Measurements from ENCODE around the gene PRDX1. TPM values are rescaled to one million over a fixed set of nuclear protein-coding genes. Genes with fewer than 3 reads are reported as not detected.

PRDX1 gene
- polyA plus RNA-seq, 2 of the 4 experiments (the other 2 are of a cell fraction) = 2,391 to 2,709 TPM

DNA sequence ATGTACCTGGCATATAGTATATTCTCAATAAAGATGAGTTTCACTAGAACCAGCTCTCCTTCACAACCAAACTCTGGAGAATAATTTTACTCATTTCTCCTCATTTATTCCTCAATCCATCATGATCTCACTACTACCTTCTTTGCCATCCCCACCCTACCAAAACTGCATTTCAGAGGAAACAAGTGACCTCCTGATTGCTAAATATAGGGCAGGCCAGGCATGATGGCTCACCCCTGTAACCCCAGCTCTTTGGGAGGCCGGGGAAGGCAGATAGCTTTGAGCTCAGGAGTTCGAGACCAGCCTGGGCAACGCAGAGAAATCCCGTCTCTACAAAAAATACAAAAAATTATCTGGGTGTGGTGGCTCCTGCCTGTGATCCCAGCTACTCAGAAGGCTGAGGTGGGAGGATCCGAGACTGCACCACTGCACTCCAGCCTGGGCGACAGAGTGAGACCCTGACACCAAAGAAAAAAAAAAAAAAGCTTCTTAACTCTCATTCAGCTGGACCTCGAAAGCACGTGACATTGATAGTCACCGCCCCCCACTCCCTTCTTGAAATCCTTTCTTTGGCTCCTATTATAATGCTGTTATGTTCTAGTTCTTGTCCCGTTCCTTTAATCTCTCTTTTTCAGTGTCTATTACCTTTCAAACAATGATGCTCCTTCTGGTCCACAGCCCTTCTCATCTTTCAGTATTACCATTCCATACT is 32.9 kb downstream of the PRDX1 start (continued):
- no peak for TF ChIP-seq NFE2L2 (conservative IDR thresholded peaks at IDR 0.05; ENCODE audit: low read length)

DNA sequence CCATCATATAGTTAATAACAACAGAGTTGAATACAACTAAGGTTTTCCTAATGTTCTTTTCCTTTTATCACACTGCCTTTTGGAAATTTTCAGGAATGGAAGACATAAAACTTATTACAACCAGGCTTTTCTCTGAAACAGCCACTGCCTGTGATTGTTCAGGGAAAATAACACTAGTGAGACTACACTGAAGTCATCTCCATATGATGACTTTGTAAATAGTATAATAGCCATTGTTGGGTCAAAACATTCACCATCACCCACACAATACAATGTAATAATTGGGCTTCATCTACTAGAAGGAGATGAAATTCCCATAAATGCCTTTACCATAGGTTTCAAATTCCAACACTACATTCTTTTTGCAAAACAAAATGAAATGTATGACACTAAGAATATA is 35.7 kb downstream of the PRDX1 start:
- ChIA-PET POLR2A (no interaction called here), CTCF (interaction anchor here (0.8 kb wide), 1 partner anchor 472 kb away, joined by 3 read pairs; no protein-coding TSS in a partner anchor)
- TF ChIP-seq NFE2L2 (conservative IDR thresholded peaks at IDR 0.05; ENCODE audit: low read length) = no peak
- FAIRE-seq = no peak
- Histone ChIP-seq H3K4me1 (no peaks in the 10 kb centered on the region), H3K27ac (no peak overlapping the region), H3K4me3 (no peak overlapping the region), H3K4me2 (no peak overlapping the region), H3K9me3 (no peaks in the 10 kb centered on the region)
- no peak for DNase-seq (ENCODE audit: low read depth in 1 of 2, low spot score in 1 of 2)
- ATAC-seq = no peak

DNA sequence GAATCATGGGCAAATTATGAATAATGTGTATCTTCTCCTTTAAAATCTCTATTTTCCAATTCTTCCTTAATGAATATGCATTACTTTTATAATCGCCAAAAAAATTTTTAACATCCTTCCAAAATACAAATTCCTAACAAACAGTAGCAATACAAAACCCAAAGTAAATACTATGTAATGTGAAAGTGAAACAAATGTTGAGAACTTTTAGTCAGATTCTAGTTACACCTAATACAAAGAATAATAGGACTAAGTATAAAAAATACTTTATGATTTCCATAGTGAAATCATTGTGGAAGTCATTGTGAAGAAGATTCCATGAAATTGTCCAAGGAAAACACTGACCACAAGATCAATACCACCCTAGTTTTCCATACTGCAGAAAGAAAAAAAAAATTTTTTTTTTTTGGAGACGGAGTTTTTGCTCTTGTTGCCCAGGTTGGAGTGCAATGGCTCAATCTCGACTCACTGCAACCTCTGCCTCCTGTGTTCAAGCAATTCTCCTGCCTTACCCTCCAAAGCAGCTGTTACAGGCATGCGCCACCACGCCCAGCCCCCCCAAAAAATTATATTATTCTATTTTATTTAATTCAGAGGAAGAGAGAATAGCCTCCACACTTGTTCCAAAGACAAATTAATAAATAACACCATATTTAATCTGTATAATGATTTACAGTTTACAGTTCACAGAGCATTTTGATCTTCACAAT is 42.5 kb downstream of the PRDX1 start:
- no peak for DNase-seq (ENCODE audit: low read depth in 1 of 2, low spot score in 1 of 2)
- no peak for TF ChIP-seq JUN (IDR thresholded peaks at IDR 0.05)
- no peak for TF ChIP-seq FOSL2 (IDR thresholded peaks at IDR 0.05)
- no peak for TF ChIP-seq FOSL2 (CRISPR knock-in tag; IDR thresholded peaks at IDR 0.05)
- TF ChIP-seq RNF2 (IDR thresholded peaks at IDR 0.05; ENCODE audit: borderline replicate concordance, low read depth) = no peak
- no peak for TF ChIP-seq SMC3 (IDR thresholded peaks at IDR 0.05)
- TF ChIP-seq MAFK (IDR thresholded peaks at IDR 0.05; ENCODE audit: partially characterized antibody) = no peak
- POLR2A ChIA-PET = interaction anchor here (0.7 kb wide), 2 partner anchors 14 to 43 kb away, joined by 6 to 7 read pairs; partner anchors contain the start of gene PRDX1
- Histone ChIP-seq H3K4me2 (no peak overlapping the region), H3K27ac (no peak overlapping the region), H3K4me3 (no peak overlapping the region), H3K4me1 (no peaks in the 10 kb centered on the region), H3K9me3 (no peaks in the 10 kb centered on the region)
- ATAC-seq = no peak
- no peak for FAIRE-seq
- WGBS (ENCODE audit: missing lambda C conversion rate) = 50% methylated on average over 5 of the region's 5 CpGs
- CTCF ChIA-PET = interaction anchor here (0.9 kb wide), 1 partner anchor 14 kb away, joined by 3 read pairs; no protein-coding TSS in a partner anchor

DNA sequence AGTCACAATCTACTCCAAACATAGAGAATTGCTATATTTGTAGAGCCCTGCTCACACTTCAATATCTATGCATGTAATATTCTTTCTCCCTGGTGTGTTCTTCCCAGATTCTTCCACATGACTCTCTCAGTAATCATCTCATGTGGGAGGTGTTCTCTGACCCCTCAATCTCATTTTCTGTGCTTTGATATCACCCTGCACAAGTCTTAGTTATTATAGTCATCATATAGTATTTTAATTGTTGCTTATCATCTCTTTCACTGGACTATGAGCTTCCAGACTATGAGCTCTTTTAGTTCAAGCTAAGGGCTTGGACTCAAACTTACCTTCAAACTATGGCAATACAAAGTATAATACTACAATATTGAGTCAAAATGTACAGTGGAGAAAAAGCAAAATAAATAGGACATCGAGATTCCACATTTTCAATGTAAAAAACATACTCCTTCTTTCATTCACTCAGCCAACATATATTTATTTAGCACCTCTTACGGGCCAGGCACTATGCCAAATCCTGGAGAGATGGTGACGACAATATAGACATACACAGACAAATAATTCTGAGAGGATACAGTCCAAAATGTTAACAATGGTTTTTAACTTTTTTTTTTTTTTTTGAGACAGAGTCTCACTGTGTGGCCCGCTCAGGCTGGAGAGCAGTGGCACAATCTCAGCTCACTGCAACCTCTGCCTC is 43.4 kb downstream of the PRDX1 start:
- TF ChIP-seq, protein P1, sequence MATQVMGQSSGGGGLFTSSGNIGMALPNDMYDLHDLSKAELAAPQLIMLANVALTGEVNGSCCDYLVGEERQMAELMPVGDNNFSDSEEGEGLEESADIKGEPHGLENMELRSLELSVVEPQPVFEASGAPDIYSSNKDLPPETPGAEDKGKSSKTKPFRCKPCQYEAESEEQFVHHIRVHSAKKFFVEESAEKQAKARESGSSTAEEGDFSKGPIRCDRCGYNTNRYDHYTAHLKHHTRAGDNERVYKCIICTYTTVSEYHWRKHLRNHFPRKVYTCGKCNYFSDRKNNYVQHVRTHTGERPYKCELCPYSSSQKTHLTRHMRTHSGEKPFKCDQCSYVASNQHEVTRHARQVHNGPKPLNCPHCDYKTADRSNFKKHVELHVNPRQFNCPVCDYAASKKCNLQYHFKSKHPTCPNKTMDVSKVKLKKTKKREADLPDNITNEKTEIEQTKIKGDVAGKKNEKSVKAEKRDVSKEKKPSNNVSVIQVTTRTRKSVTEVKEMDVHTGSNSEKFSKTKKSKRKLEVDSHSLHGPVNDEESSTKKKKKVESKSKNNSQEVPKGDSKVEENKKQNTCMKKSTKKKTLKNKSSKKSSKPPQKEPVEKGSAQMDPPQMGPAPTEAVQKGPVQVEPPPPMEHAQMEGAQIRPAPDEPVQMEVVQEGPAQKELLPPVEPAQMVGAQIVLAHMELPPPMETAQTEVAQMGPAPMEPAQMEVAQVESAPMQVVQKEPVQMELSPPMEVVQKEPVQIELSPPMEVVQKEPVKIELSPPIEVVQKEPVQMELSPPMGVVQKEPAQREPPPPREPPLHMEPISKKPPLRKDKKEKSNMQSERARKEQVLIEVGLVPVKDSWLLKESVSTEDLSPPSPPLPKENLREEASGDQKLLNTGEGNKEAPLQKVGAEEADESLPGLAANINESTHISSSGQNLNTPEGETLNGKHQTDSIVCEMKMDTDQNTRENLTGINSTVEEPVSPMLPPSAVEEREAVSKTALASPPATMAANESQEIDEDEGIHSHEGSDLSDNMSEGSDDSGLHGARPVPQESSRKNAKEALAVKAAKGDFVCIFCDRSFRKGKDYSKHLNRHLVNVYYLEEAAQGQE (IDR thresholded peaks at IDR 0.05) = no peak
- TF ChIP-seq, protein P2, sequence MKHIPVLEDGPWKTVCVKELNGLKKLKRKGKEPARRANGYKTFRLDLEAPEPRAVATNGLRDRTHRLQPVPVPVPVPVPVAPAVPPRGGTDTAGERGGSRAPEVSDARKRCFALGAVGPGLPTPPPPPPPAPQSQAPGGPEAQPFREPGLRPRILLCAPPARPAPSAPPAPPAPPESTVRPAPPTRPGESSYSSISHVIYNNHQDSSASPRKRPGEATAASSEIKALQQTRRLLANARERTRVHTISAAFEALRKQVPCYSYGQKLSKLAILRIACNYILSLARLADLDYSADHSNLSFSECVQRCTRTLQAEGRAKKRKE (CRISPR knock-in tag; IDR thresholded peaks at IDR 0.05; ENCODE audit: low read depth) = no peak
- TF ChIP-seq, protein P3, sequence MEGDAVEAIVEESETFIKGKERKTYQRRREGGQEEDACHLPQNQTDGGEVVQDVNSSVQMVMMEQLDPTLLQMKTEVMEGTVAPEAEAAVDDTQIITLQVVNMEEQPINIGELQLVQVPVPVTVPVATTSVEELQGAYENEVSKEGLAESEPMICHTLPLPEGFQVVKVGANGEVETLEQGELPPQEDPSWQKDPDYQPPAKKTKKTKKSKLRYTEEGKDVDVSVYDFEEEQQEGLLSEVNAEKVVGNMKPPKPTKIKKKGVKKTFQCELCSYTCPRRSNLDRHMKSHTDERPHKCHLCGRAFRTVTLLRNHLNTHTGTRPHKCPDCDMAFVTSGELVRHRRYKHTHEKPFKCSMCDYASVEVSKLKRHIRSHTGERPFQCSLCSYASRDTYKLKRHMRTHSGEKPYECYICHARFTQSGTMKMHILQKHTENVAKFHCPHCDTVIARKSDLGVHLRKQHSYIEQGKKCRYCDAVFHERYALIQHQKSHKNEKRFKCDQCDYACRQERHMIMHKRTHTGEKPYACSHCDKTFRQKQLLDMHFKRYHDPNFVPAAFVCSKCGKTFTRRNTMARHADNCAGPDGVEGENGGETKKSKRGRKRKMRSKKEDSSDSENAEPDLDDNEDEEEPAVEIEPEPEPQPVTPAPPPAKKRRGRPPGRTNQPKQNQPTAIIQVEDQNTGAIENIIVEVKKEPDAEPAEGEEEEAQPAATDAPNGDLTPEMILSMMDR (IDR thresholded peaks at IDR 0.05) = no peak
- TF ChIP-seq RARB (CRISPR knock-in tag; IDR thresholded peaks at IDR 0.05) = no peak
- no peak for TF ChIP-seq GATA3 (IDR thresholded peaks at IDR 0.05; ENCODE audit: borderline replicate concordance)
- no peak for TF ChIP-seq HOXA7 (CRISPR knock-in tag; IDR thresholded peaks at IDR 0.05)
- TF ChIP-seq FOSB (CRISPR knock-in tag; IDR thresholded peaks at IDR 0.05) = no peak
- TF ChIP-seq RFX5 (IDR thresholded peaks at IDR 0.05) = no peak
- no peak for TF ChIP-seq ZSCAN20 (CRISPR knock-in tag; IDR thresholded peaks at IDR 0.05)
- TF ChIP-seq CEBPB (IDR thresholded peaks at IDR 0.05) = no peak
- TF ChIP-seq, protein P4, sequence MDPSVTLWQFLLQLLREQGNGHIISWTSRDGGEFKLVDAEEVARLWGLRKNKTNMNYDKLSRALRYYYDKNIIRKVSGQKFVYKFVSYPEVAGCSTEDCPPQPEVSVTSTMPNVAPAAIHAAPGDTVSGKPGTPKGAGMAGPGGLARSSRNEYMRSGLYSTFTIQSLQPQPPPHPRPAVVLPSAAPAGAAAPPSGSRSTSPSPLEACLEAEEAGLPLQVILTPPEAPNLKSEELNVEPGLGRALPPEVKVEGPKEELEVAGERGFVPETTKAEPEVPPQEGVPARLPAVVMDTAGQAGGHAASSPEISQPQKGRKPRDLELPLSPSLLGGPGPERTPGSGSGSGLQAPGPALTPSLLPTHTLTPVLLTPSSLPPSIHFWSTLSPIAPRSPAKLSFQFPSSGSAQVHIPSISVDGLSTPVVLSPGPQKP (IDR thresholded peaks at IDR 0.05; ENCODE audit: low read depth, low read length) = no peak
- TF ChIP-seq BHLHE40 (IDR thresholded peaks at IDR 0.05; ENCODE audit: low read depth, low read length) = no peak
- no peak for TF ChIP-seq JUN (IDR thresholded peaks at IDR 0.05)
- TF ChIP-seq RAD21 (conservative IDR thresholded peaks at IDR 0.05 in 1 of 2, IDR thresholded peaks at IDR 0.05 in 1 of 2) = no peak
- CTCF ChIA-PET = no interaction called here
- DNase-seq (ENCODE audit: low read depth in 1 of 2, low spot score in 1 of 2) = no peak
- Histone ChIP-seq H3K4me3 (no peak overlapping the region), H3K4me2 (no peak overlapping the region), H3K9me3 (no peaks in the 10 kb centered on the region), H3K4me1 (no peaks in the 10 kb centered on the region), H3K27ac (no peak overlapping the region)
- POLR2A ChIA-PET = no interaction called here
- no peak for ATAC-seq
- 60% methylated on average over 4 of the region's 4 CpGs for WGBS (ENCODE audit: missing lambda C conversion rate)
- no peak for FAIRE-seq

Data from A549 (cell line).